HG03196 (cell line): ENCODE results near the gene ZNF655.
"Not testable (repeated sequence)": the region's sequence is repeated elsewhere in the genome, so short reads cannot be mapped to it uniquely, and the experiment has no call there.

Experiments
- ATAC-seq: cut with Tn5 transposase; IDR thresholded peaks from one replicate; pipeline ENCODE4 v1.9.1; 2021; ENCODE audit not compliant: unreplicated experiment

The ZNF655 gene

GRCh38 chr7:99558306-99559174 is at the start of gene ZNF655:
TSS of gene ZNF655 (plus strand) at chr7:99558642. CDS start at chr7:99560560, 1,918 bp downstream.
- ATAC-seq, result peak; percentile 78

- ATAC-seq, result no peak
Observed at GRCh38 chr7:99514050-99514449, 44.4 kb upstream of the ZNF655 start.

GRCh38 chr7:99521399-99521798 is 37.0 kb upstream of the ZNF655 start:
- no peak for ATAC-seq

GRCh38 chr7:99525713-99526440 is 32.6 kb upstream of the ZNF655 start:
- no peak for ATAC-seq

GRCh38 chr7:99531354-99531765 is 27.1 kb upstream of the ZNF655 start:
- ATAC-seq, result no peak

- ATAC-seq, result no peak
Observed at GRCh38 chr7:99535667-99536066, 22.8 kb upstream of the ZNF655 start.

- no peak for ATAC-seq
Observed at GRCh38 chr7:99539213-99539811, 19.1 kb upstream of the ZNF655 start.

GRCh38 chr7:99540542-99540941 is 17.9 kb upstream of the ZNF655 start:
- ATAC-seq, result no peak

- ATAC-seq, result no peak
Observed at GRCh38 chr7:99541212-99541611, 17.2 kb upstream of the ZNF655 start.

- no peak for ATAC-seq
Observed at GRCh38 chr7:99543081-99543671, 15.3 kb upstream of the ZNF655 start.

GRCh38 chr7:99543916-99544315 is 14.5 kb upstream of the ZNF655 start:
- ATAC-seq, result no peak

- not testable (repeated sequence) for ATAC-seq
Observed at GRCh38 chr7:99545308-99545707, 13.1 kb upstream of the ZNF655 start.

GRCh38 chr7:99549545-99549944 is 8.9 kb upstream of the ZNF655 start:
- not testable (repeated sequence) for ATAC-seq

GRCh38 chr7:99551334-99551733 is 7.1 kb upstream of the ZNF655 start:
- ATAC-seq, result no peak

GRCh38 chr7:99551767-99552463 is 6.5 kb upstream of the ZNF655 start, which contains the start of gene FAM200A:
TSS of gene FAM200A (minus strand) at chr7:99552114. CDS start at chr7:99548407, 3,707 bp downstream.
- peak; percentile 83 for ATAC-seq

GRCh38 chr7:99553039-99553438 is 5.4 kb upstream of the ZNF655 start:
- no peak for ATAC-seq

GRCh38 chr7:99554939-99555338 is 3.5 kb upstream of the ZNF655 start:
- no peak for ATAC-seq

GRCh38 chr7:99557196-99557607 is 1.2 kb upstream of the ZNF655 start:
- ATAC-seq, result no peak

GRCh38 chr7:99557940-99558305 is 519 bp upstream of the ZNF655 start:
- peak; percentile 45 for ATAC-seq

- ATAC-seq, result no peak
Observed at GRCh38 chr7:99559175-99559915, 903 bp downstream of the ZNF655 start.
